ENCODE data around the gene MAPKAPK3. TPM values are rescaled to one million over a fixed set of nuclear protein-coding genes. Genes with fewer than 3 reads are reported as not detected.

Gene MAPKAPK3
- 100 to 1,000 TPM; 156 to 175 TPM for total RNA-seq

- Mint-ChIP-seq H3K4me1 (peaks cover 64% of the 10 kb centered on the region), H3K9me3 (ENCODE audit: low read depth) (no peaks in the 10 kb centered on the region)
Observed at GRCh38 chr3:50617096-50617791, at the start of gene MAPKAPK3. TSS of gene MAPKAPK3 (plus strand) at chr3:50617151. CDS start at chr3:50617566, 415 bp downstream.

DNA sequence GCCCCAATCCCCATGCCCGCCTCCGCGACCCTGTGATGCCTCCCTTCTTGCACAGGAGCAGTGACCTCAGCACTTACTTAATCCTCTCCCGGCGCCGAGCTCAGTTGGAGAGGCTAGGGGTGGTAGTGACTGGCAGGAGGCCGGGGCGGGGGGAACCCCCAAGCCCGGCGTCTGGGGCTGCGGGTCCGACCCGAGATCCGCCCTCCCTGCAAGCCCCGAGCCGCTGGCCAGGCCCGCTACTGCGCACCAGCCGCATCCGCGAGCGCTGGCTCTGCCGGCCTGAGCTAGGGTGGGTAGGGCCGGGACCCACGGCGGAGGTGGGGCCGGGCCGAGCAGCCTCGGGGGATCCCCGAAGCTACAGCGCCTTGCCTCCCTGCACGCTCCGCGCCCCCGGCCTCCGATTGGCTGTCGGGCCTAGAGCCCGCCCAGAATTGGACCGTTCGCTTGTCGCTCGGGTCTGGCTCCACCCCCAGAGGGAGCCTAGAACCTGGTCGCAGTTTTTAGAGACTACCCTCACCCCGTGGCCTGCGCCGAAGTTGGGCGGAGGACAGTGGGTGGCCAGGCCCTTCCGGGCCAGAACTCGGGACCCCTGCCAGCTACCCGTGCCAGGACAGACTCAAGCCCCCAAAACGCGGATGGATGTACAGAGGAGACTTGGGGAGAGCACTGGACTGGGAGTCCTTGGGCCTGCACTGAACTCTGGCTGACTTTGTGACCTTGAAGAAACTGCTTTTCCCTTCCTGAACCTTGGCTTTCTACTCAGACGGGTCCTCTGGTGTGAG lies 49.4 kb upstream of the MAPKAPK3 start, which contains the start of gene C3orf18:
TSS of gene C3orf18 (minus strand) at position 362 of the 782 bp plus-strand sequence. CDS start 2,048 bp downstream, outside the sequence.
- ATAC-seq (peak; percentile 82), DNase-seq (peak; percentile 98)
- Mint-ChIP-seq H3K4me1 (peaks cover 47% of the 10 kb centered on the region), H3K4me3 (peak within 1 kb of the TSS; percentile 89), H3K9me3 (ENCODE audit: low read depth) (no peaks in the 10 kb centered on the region), H3K27me3 (no peaks in the 10 kb centered on the region), H3K27ac (peak within 1 kb of the TSS; percentile 95), H3K36me3 (peaks cover 13% of the 10 kb centered on the region)
- CTCF ChIA-PET: interaction anchor here (0.7 to 14.4 kb wide), 13 partner anchors 10 to 822 kb away, joined by 3 to 859 read pairs (median 4); partner anchors contain the start of genes CISH, CYB561D2, MAPKAPK3 and NPRL2

More at GRCh38 chr3:50617096-50617791, at the start of gene MAPKAPK3:
- ATAC-seq: peak; percentile 3
- no peaks in the 10 kb centered on the region for H3K27me3 Mint-ChIP-seq
- H3K4me3 Mint-ChIP-seq: peak within 1 kb of the TSS; percentile 88
- CTCF ChIA-PET: interaction anchor here (1.0 to 25.1 kb wide), 16 partner anchors 8 to 1065 kb away, joined by 3 to 859 read pairs (median 6); partner anchors contain the start of genes C3orf18 and HEMK1
- peak within 1 kb of the TSS; percentile 90 for H3K27ac Mint-ChIP-seq
- H3K36me3 Mint-ChIP-seq: peaks cover 41% of the 10 kb centered on the region
- no peak for DNase-seq

- Mint-ChIP-seq H3K4me1 (peaks cover 57% of the 10 kb centered on the region), H3K27me3 (peaks cover 2% of the 10 kb centered on the region), H3K27ac (peak within 1 kb of the TSS; percentile 95), H3K36me3 (peaks cover 19% of the 10 kb centered on the region), H3K4me3 (peak within 1 kb of the TSS; percentile 89), H3K9me3 (ENCODE audit: low read depth) (no peaks in the 10 kb centered on the region)
- DNase-seq: peak; percentile 98
- CTCF ChIA-PET: interaction anchor here (0.6 to 14.4 kb wide), 10 partner anchors 21 to 820 kb away, joined by 3 to 859 read pairs (median 8); partner anchors contain the start of genes CISH, CYB561D2, MAPKAPK3 and NPRL2
- ATAC-seq: peak; percentile 54
Observed at GRCh38 chr3:50568947-50569749, 47.8 kb upstream of the MAPKAPK3 start, which contains the start of gene HEMK1. TSS of gene HEMK1 (plus strand) at chr3:50569522. CDS start at chr3:50571105, 1,583 bp downstream.

- CTCF ChIA-PET: interaction anchor here (0.9 to 14.4 kb wide), 10 partner anchors 19 to 864 kb away, joined by 3 to 859 read pairs (median 4); partner anchors contain the start of genes CISH, DOCK3, MAPKAPK3 and RASSF1
- Mint-ChIP-seq H3K9me3 (ENCODE audit: low read depth) (no peaks in the 10 kb centered on the region), H3K4me3 (peak overlapping the region; percentile 89), H3K36me3 (peaks cover 24% of the 10 kb centered on the region), H3K4me1 (peaks cover 69% of the 10 kb centered on the region), H3K27me3 (peaks cover 2% of the 10 kb centered on the region), H3K27ac (peak overlapping the region; percentile 95)
- ATAC-seq (no peak), DNase-seq (no peak)
Observed at GRCh38 chr3:50570508-50571279, 46.3 kb upstream of the MAPKAPK3 start.

- Mint-ChIP-seq H3K9me3 (ENCODE audit: low read depth) (no peaks in the 10 kb centered on the region), H3K4me3 (peak overlapping the region; percentile 89), H3K36me3 (peaks cover 30% of the 10 kb centered on the region), H3K4me1 (peaks cover 73% of the 10 kb centered on the region), H3K27ac (peak overlapping the region; percentile 95), H3K27me3 (peaks cover 2% of the 10 kb centered on the region)
- CTCF ChIA-PET: interaction anchor here (0.9 to 14.4 kb wide), 7 partner anchors 12 to 863 kb away, joined by 3 to 859 read pairs (median 14); partner anchors contain the start of genes CISH, MAPKAPK3 and RASSF1
- ATAC-seq (no peak), DNase-seq (no peak)
Observed at GRCh38 chr3:50571486-50571885, 45.5 kb upstream of the MAPKAPK3 start.

- Mint-ChIP-seq H3K27me3 (peaks cover 2% of the 10 kb centered on the region), H3K27ac (peak overlapping the region; percentile 95), H3K4me1 (peaks cover 72% of the 10 kb centered on the region), H3K4me3 (peak overlapping the region; percentile 89), H3K36me3 (peaks cover 34% of the 10 kb centered on the region), H3K9me3 (ENCODE audit: low read depth) (no peaks in the 10 kb centered on the region)
- peak; percentile 14 for ATAC-seq
- CTCF ChIA-PET: interaction anchor here (1.0 to 14.4 kb wide), 12 partner anchors 9 to 818 kb away, joined by 3 to 859 read pairs (median 6); partner anchors contain the start of genes CISH, MAPKAPK3 and RASSF1
- peak; percentile 90 for DNase-seq
Observed at GRCh38 chr3:50572158-50572557, 44.8 kb upstream of the MAPKAPK3 start.

- H3K4me1 Mint-ChIP-seq: peaks cover 75% of the 10 kb centered on the region
- DNase-seq (peak; percentile 85), ATAC-seq (peak; percentile 4)
- H3K27ac Mint-ChIP-seq: peak overlapping the region; percentile 95
- H3K4me3 Mint-ChIP-seq: peak overlapping the region; percentile 89
- CTCF ChIA-PET: interaction anchor here (1.0 to 14.4 kb wide), 13 partner anchors 8 to 817 kb away, joined by 3 to 859 read pairs (median 5); partner anchors contain the start of genes CISH, MAPKAPK3 and RASSF1
- no peaks in the 10 kb centered on the region for H3K9me3 Mint-ChIP-seq (ENCODE audit: low read depth)
- peaks cover 2% of the 10 kb centered on the region for H3K27me3 Mint-ChIP-seq
- peaks cover 42% of the 10 kb centered on the region for H3K36me3 Mint-ChIP-seq
Observed at GRCh38 chr3:50572801-50573371, 44.1 kb upstream of the MAPKAPK3 start.

DNA sequence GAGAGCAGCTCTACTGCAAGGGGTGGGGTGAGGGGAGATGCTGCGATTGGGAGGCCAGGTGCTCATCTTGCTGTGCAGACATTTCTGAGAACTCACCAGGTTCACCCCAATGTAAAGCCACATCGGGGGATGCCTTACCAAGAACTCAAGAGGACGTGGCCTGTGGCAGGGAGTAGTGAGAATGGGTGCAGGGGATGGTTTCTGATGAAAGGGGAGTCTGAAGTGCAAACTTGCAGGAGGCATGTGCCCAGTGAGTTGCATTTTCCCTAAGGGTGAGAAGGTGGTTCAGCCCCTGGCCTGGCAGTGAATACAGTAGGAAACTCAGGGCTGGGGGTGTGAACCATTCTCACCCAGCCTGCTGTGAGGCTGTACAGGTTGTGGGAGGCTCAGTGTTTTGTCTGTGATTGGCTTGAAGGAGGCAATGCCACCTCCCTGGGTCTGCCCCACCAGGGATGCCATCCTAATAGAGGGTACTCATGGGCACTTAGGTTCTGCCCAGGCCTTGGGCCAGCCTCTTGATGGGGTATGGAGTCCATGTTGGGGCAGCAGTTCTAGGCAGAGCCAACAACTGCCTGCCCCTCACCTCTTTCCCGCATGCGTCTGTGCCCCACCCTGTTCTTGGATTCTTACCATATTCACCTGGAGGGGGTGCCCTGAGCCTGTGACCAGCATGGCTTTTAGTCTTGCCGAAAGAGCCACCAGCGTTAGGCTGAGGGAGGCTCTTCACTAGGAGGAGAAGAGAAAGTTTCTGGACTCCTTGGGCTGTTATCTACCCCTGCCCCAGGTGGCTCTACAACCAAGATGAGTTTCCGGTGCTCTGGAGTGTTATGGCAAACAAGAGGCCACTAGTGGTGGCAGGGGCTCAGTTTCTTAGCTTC lies 43.1 kb upstream of the MAPKAPK3 start:
- peak overlapping the region; percentile 89 for H3K4me3 Mint-ChIP-seq
- H3K36me3 Mint-ChIP-seq: peaks cover 48% of the 10 kb centered on the region
- CTCF ChIA-PET: interaction anchor here (1.0 to 14.4 kb wide), 10 partner anchors 10 to 237 kb away, joined by 3 to 859 read pairs (median 6); partner anchors contain the start of genes CISH, MAPKAPK3 and RASSF1
- H3K27me3 Mint-ChIP-seq: peaks cover 2% of the 10 kb centered on the region
- no peaks in the 10 kb centered on the region for H3K9me3 Mint-ChIP-seq (ENCODE audit: low read depth)
- peaks cover 76% of the 10 kb centered on the region for H3K4me1 Mint-ChIP-seq
- peak overlapping the region; percentile 95 for H3K27ac Mint-ChIP-seq
- peak; percentile 98 for DNase-seq
- ATAC-seq: peak; percentile 41

- peak; percentile 5 for ATAC-seq
- Mint-ChIP-seq H3K4me3 (peak overlapping the region; percentile 89), H3K9me3 (ENCODE audit: low read depth) (no peaks in the 10 kb centered on the region), H3K4me1 (peaks cover 77% of the 10 kb centered on the region), H3K27ac (peak overlapping the region; percentile 95), H3K36me3 (peaks cover 50% of the 10 kb centered on the region), H3K27me3 (peaks cover 2% of the 10 kb centered on the region)
- CTCF ChIA-PET: interaction anchor here (1.0 to 14.4 kb wide), 4 partner anchors 9 to 234 kb away, joined by 3 to 859 read pairs (median 176); partner anchors contain the start of genes CISH, MAPKAPK3 and RASSF1
- DNase-seq: peak; percentile 85
Observed at GRCh38 chr3:50574444-50574831, 42.5 kb upstream of the MAPKAPK3 start.

DNA sequence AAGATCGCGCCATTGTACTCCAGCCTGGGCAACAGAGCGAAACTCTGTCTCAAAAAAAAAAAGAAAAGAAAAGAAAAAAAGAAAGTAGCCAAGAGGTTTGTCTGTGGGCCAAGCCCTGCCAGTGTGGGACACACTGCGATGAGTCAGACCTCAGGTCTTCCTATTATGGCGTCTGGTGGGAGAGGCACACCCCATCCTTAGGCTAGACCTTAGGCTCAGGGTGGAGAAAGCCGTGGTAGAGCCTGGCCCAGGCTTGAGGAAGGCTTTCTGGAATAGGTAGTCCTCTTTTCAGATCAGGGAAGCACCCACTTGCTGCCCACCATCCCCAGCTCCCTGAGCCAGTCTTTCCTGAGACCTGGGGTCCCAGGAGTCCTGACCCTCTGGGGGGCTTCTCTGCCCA lies 41.6 kb upstream of the MAPKAPK3 start:
- CTCF ChIA-PET: interaction anchor here (13.1 to 14.4 kb wide), 2 partner anchors 14 to 33 kb away, joined by 347 to 859 read pairs; partner anchors contain the start of genes CISH and MAPKAPK3
- H3K27ac Mint-ChIP-seq: peak overlapping the region; percentile 95
- H3K27me3 Mint-ChIP-seq: peaks cover 2% of the 10 kb centered on the region

More for the DNA sequence above, 41.6 kb upstream of the MAPKAPK3 start:
- DNase-seq (no peak), ATAC-seq (no peak)
- H3K4me3 Mint-ChIP-seq: no peak overlapping the region
- no peaks in the 10 kb centered on the region for H3K9me3 Mint-ChIP-seq (ENCODE audit: low read depth)
- H3K4me1 Mint-ChIP-seq: peaks cover 81% of the 10 kb centered on the region
- H3K36me3 Mint-ChIP-seq: peaks cover 50% of the 10 kb centered on the region
